GM23248 (cell line): ENCODE results near the gene FSTL1.

Experiments used
- EZH2 ChIP-seq: fragments of 200-600 bp; sonication (generic); IDR thresholded peaks from 2 replicates; pipeline ENCODE4 v1.6.1; 2018; ENCODE audit warnings: antibody characterized with exemption, mild to moderate bottlenecking; ENCODE audit not compliant: insufficient read depth, poor library complexity, severe bottlenecking
- EZH2phosphoT487 ChIP-seq: fragments of 200-600 bp; sonication (generic); IDR thresholded peaks from 2 replicates; pipeline ENCODE4 v1.6.1; 2018; ENCODE audit warnings: antibody characterized with exemption, moderate library complexity, mild to moderate bottlenecking, low read depth; ENCODE audit not compliant: insufficient read depth

GRCh38 chr3:120481081-120481480 lies 30.3 kb upstream of the FSTL1 start:
- TF ChIP-seq EZH2 (no peak), EZH2phosphoT487 (no peak)
